ENCODE results near the gene LMTK2.

The LMTK2 gene

GRCh38 chr7:98137134-98137825, 30.6 kb downstream of the LMTK2 start:
- DNase-seq (ENCODE audit: extremely low read depth, low read depth): no peak
- TF ChIP-seq, protein P1, sequence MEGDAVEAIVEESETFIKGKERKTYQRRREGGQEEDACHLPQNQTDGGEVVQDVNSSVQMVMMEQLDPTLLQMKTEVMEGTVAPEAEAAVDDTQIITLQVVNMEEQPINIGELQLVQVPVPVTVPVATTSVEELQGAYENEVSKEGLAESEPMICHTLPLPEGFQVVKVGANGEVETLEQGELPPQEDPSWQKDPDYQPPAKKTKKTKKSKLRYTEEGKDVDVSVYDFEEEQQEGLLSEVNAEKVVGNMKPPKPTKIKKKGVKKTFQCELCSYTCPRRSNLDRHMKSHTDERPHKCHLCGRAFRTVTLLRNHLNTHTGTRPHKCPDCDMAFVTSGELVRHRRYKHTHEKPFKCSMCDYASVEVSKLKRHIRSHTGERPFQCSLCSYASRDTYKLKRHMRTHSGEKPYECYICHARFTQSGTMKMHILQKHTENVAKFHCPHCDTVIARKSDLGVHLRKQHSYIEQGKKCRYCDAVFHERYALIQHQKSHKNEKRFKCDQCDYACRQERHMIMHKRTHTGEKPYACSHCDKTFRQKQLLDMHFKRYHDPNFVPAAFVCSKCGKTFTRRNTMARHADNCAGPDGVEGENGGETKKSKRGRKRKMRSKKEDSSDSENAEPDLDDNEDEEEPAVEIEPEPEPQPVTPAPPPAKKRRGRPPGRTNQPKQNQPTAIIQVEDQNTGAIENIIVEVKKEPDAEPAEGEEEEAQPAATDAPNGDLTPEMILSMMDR (IDR thresholded peaks at IDR 0.05; ENCODE audit: low read depth, low read length): no peak

DNA sequence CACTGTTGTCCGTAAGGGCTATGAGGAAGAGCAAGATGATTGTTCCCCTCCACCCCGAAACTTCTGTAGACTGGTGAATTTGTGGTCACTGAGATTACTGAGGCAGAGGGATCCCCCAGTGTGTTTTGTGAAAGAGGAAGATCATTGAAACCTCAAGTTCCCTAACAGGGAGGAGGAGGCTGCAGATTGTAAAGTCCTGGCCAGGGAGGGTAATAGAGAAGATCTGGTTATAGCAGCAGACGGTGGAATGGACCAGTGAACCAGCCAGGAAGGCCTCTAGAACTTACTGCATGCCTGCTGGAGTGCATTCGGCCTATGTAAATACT, 31.1 kb downstream of the LMTK2 start:
- TF ChIP-seq, protein P1 (IDR thresholded peaks at IDR 0.05; ENCODE audit: low read depth, low read length): no peak
- DNase-seq (ENCODE audit: extremely low read depth, low read depth): no peak

DNA sequence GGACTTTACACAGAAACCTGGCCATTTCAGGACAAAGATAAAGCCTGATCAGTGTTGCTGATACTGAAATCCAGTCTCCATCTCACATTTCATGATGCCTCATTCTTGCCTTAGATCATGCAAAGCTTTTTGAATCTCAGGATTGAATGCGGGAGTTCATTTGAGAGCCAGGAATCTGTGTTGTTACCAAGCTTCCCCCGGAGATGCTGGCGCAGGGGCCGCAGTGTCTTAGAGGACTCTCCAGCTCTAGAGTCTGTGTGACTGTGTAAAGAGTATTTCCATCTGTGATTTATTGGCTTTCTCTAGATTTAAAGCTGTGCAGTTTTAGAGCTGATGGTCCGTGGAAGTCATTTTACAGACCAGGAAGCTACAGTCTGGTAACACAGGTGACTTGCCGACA, 32.0 kb downstream of the LMTK2 start:
- no peak for DNase-seq (ENCODE audit: extremely low read depth, low read depth)
- TF ChIP-seq, protein P1 (IDR thresholded peaks at IDR 0.05; ENCODE audit: low read depth, low read length): no peak

- TF ChIP-seq, protein P1 (IDR thresholded peaks at IDR 0.05; ENCODE audit: low read depth, low read length): no peak
- no peak for DNase-seq (ENCODE audit: extremely low read depth, low read depth)
These were observed 36.0 kb downstream of the LMTK2 start for GRCh38 chr7:98142658-98143057.

DNA sequence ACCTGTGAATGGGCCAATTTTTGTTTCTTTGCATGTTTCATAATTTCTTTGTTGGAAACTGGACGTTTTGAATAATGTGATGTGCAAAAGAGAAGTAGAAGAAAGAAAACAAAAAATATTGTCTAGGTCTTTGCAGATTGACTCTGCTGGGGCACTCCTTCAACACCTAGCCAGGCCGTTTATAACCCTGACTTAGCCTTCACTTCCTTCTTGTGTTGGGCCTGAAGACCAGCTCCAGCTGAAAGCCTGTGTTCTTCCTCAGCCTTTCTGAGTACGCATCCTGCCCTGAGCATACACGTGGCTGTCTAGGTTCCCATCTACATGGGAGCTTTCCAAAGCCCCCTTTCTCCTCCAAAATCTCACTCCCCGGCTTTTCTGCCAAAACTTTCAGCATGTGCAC, 41.9 kb downstream of the LMTK2 start:
- TF ChIP-seq, protein P1 (IDR thresholded peaks at IDR 0.05; ENCODE audit: low read depth, low read length): no peak
- DNase-seq (ENCODE audit: extremely low read depth, low read depth): no peak

DNA sequence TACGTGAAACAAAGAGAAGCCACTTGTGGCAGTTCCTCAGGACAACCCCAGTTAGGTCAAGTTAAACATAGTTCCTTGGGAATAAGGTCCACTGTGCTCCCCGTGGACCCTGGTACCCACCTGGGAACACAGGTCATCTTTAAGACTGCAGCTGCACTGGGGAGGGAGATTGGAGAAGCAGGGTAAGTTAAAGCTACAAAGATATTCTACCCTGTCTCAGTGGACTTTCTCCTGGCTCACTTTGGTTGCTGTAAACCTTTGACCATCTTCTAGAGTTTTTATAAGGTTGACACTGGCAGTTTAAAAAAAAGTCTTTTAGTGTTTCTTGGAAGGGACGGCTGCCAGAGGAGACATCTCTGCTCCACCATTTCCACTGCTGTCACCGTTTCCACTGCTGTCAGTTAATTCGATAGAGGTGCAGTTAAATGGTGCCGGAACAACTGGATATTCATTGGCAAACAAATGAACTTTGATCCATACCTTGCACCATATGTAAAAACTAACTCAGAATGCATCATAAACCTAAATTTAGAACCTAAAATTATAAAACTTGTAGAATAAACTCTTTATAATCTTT, 42.5 kb downstream of the LMTK2 start:
- no peak for DNase-seq (ENCODE audit: extremely low read depth, low read depth)
- TF ChIP-seq, protein P1 (IDR thresholded peaks at IDR 0.05; ENCODE audit: low read depth, low read length): no peak

DNA sequence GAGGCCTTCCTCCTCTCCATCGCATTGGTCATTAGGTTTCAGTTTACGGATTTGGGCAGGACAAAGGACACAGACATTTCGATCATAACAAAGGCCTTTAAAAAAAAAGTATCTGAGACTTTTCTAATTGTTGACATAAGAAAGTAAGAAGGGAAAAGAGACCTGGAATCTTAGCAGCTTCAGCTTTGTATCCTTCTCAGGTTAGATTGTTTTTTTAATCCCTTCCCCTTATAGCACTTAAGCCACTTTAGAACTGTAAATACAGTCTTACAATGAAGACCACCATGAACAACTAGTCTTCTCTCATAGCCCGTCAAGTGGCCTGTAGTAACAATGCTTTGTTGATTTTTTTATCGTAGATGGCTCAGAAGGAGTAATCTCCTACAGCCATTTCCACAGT, 45.2 kb downstream of the LMTK2 start:
- TF ChIP-seq, protein P1 (IDR thresholded peaks at IDR 0.05; ENCODE audit: low read depth, low read length): no peak

More for the DNA sequence above, 45.2 kb downstream of the LMTK2 start:
- DNase-seq (ENCODE audit: extremely low read depth, low read depth): no peak
